Cardiac fibroblast (primary cell): ENCODE results near the gene PLA2G4F.

Experiments
- DNase-seq, 2 donors: peaks; one replicate each; pipeline versions ENCODE4 v3.0.0 to v3.0.0-alpha.2; 2010; ENCODE audit warnings: low read depth in 2 of 2
- H3K4me3 ChIP-seq, 2 donors: replicated peaks in 1 of 2; 1 replicate in 1 of 2; 2 replicates in 1 of 2; pipeline ENCODE4 v1.5.1; 2011; ENCODE audit warnings: low read depth in 2 of 2, low read length in 2 of 2, mild to moderate bottlenecking in 2 of 2, moderate library complexity in 1 of 2
- TF ChIP-seq, protein P1 (sequence below): IDR thresholded peaks from one replicate; pipeline ENCODE4 v1.5.1; 2011; ENCODE audit warnings: low read depth, mild to moderate bottlenecking, low read length, inconsistent platforms

The PLA2G4F gene, protein sequence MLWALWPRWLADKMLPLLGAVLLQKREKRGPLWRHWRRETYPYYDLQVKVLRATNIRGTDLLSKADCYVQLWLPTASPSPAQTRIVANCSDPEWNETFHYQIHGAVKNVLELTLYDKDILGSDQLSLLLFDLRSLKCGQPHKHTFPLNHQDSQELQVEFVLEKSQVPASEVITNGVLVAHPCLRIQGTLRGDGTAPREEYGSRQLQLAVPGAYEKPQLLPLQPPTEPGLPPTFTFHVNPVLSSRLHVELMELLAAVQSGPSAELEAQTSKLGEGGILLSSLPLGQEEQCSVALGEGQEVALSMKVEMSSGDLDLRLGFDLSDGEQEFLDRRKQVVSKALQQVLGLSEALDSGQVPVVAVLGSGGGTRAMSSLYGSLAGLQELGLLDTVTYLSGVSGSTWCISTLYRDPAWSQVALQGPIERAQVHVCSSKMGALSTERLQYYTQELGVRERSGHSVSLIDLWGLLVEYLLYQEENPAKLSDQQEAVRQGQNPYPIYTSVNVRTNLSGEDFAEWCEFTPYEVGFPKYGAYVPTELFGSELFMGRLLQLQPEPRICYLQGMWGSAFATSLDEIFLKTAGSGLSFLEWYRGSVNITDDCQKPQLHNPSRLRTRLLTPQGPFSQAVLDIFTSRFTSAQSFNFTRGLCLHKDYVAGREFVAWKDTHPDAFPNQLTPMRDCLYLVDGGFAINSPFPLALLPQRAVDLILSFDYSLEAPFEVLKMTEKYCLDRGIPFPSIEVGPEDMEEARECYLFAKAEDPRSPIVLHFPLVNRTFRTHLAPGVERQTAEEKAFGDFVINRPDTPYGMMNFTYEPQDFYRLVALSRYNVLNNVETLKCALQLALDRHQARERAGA

DNA sequence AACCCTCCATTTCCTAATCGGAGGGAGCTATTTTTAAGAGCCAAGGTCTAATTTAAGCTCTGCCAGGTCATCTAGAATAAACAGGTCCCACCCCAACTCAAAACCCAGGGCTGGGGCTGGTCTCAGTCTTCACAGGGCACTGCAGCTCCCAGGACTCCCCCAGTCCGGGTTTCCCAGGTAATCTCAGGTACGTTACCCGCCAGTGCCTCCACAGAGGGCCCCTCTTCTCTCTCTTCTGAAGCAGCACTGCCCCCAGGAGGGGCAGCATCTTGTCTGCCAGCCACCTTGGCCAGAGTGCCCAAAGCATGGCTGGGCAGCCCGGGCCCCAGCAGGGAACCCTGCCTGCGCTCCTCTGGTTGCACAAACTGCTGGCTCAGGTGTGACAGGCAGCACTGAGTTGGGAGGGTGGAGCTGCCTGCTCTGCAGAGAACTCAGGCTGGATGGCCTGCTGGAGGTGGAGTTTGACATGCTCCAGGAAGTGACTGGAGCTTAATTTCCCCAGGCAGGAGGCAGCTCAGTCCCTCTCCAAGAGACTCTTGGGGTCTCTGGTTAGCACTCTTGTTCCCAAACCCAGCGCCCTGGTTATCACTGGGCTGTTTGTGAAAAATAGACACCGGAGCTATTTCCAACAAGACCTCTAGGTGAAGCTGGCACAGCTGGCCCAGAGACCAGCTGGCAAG, at the start of gene PLA2G4F:
Gene PLA2G4F (minus strand): TSS at position 394 of the 680 bp plus-strand sequence. CDS start 87 bp downstream, at position 307.
- no peak for DNase-seq
- no peak within 1 kb of the TSS for H3K4me3 ChIP-seq
- TF ChIP-seq, protein P1, sequence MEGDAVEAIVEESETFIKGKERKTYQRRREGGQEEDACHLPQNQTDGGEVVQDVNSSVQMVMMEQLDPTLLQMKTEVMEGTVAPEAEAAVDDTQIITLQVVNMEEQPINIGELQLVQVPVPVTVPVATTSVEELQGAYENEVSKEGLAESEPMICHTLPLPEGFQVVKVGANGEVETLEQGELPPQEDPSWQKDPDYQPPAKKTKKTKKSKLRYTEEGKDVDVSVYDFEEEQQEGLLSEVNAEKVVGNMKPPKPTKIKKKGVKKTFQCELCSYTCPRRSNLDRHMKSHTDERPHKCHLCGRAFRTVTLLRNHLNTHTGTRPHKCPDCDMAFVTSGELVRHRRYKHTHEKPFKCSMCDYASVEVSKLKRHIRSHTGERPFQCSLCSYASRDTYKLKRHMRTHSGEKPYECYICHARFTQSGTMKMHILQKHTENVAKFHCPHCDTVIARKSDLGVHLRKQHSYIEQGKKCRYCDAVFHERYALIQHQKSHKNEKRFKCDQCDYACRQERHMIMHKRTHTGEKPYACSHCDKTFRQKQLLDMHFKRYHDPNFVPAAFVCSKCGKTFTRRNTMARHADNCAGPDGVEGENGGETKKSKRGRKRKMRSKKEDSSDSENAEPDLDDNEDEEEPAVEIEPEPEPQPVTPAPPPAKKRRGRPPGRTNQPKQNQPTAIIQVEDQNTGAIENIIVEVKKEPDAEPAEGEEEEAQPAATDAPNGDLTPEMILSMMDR, result no peak

DNA sequence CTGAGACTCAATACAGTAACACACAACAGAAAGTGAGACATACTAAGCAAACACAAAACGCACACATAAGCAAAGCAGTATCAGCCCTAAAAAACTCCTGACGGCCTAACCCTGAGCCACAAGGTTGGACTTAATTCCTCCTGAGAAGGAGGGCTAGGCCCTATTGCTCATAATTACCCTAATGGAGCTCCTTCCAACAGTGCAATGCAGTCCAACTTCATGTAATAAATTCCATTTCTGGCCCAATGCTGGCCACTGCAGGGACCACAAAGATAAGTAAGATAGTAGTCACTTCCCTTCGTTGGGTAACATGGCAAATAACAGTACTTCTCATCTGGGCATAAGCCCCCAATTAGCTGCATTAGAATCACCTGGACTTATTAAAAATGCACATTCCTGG, 47.5 kb upstream of the PLA2G4F start:
- DNase-seq, result peak in 1 of 2 donors; percentile 14
- no peak overlapping the region for H3K4me3 ChIP-seq
- TF ChIP-seq, protein P1, result no peak

DNA sequence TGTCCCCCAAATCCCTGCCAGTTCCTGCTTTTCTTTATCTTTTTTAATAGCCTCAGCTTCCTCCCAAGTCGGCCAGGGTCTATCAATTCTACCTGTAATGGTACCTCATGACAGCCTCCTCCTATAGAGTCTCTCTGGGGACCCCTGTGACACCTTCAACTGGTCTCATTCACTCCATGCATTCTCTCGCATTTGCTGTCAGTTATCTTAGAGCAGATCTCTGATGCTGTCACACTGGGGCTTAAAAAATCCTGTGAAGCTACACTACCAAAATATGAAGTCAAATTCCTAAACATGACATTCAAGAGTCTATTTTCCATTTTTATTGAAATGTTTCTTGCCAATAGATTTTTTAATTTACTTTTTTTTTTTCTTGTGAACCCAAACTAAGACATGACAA, 46.2 kb upstream of the PLA2G4F start:
- H3K4me3 ChIP-seq, result no peak overlapping the region
- DNase-seq, result no peak
- TF ChIP-seq, protein P1, result no peak

DNA sequence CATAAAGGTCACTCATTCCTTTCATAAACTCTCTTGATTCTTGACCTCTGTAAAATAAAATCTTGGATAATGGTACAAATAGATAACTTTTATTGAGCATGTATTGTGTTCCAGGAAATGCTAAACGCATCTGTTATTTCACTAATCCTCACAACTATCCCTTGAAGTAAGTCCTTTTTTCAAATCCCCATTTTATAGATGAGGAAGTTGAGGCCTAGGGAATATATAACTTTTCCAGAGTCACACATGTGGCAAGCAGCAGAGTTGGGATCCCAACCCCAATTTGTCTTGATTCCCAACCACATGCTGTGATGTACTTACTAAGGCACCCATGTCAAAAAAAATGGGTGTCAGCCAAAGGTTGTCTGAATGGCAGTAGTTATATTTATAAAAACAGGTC, 45.4 kb upstream of the PLA2G4F start:
- no peak overlapping the region for H3K4me3 ChIP-seq
- no peak for DNase-seq
- TF ChIP-seq, protein P1, result no peak

DNA sequence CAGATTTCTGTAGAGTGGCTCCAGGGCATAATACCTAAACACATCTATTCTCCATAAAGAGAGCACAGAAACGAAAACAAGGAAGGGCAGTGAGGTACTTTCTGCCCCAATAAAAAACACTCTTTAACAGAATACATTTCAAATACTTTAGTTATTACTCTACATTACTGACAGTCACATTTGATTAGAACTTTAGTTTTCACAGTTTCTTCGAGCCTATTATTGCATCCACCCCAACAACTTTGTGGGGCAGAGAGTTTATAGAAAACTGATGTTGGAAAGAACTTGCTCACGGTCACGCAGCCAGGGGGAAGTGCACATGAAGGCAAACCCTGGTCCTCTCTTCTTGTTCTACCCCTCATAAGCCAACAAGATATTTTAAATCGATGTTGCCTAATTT, 42.7 kb upstream of the PLA2G4F start:
- TF ChIP-seq, protein P1, result no peak
- H3K4me3 ChIP-seq, result no peak overlapping the region
- no peak for DNase-seq

DNA sequence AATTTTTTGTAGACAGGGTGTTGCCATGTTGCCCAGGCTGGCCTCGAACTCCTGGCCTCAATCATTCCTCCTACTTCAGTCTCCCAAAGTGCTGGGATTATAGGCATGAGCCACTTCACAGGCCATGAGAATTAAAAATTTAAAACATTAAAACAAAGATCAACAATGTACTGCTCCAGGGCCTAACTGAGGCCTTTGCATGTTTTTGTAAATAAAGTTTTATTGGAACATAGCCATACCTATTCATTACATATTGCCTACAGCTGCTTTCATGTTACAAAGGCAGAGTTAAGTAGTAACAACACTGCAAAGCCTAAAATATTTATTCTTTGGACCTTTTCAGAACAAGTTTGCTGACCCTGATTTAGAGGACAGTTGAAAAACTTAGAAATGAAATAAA, 42.1 kb upstream of the PLA2G4F start:
- TF ChIP-seq, protein P1, result no peak
- DNase-seq, result no peak
- no peak overlapping the region for H3K4me3 ChIP-seq
